OCI-LY7 (cell line): ENCODE results near the gene TTLL10. TPM values are rescaled to one million over a fixed set of nuclear protein-coding genes. Genes with fewer than 3 reads are reported as not detected.

Experiments used
- BruUV-seq: library from RNA; stranded (reverse); fragments of 400-500 nt; replicated peaks from 2 replicates; lab custom pipeline; 2021; lab: Mats Ljungman, UMichigan
- CTCF ChIA-PET: fragments of 300-600 bp; sonication (Branson Sonifier 250); formaldehyde crosslinking; loops from one replicate; lab custom pipeline; 2022; ENCODE audit warnings: antibody characterized with exemption; ENCODE audit not compliant: unreplicated experiment; lab: Charles Lee
- POLR2A ChIA-PET: fragments of 300-600 bp; sonication (Branson Sonifier 250); formaldehyde crosslinking; loops from one replicate; lab custom pipeline; 2022; ENCODE audit warnings: antibody characterized with exemption; lab: Charles Lee
- DNase-seq: peaks from one replicate; pipeline ENCODE4 v3.0.0-alpha.2; 2015; ENCODE audit warnings: low spot score
- H2AFZ ChIP-seq: fragments of 200-600 bp; sonication (generic), shearing (Covaris generic); 2 replicates; pipeline ENCODE4 v1.6.1; 2014; ENCODE audit warnings: mild to moderate bottlenecking, antibody characterized with exemption, low read length, moderate library complexity
- H3K27ac ChIP-seq: fragments of 200-600 bp; sonication (generic); 2 replicates; pipeline ENCODE4 v1.5.1; 2014; ENCODE audit warnings: mixed run types, low read depth, mild to moderate bottlenecking, moderate library complexity, low read length, inconsistent platforms; ENCODE audit not compliant: poor library complexity, severe bottlenecking
- H3K36me3 ChIP-seq: fragments of 200-600 bp; sonication (generic); 2 replicates; pipeline ENCODE4 v1.6.1; 2014; ENCODE audit warnings: mild to moderate bottlenecking, antibody characterized with exemption, low read length, moderate library complexity, mixed read lengths; ENCODE audit not compliant: insufficient read depth
- H3K4me1 ChIP-seq: fragments of 200-600 bp; sonication (generic); 2 replicates; pipeline ENCODE4 v1.5.1; 2014; ENCODE audit warnings: mild to moderate bottlenecking, low read length; ENCODE audit not compliant: insufficient read depth, poor library complexity, severe bottlenecking
- H3K4me2 ChIP-seq: fragments of 200-600 bp; sonication (generic); 2 replicates; pipeline ENCODE4 v1.6.1; 2014; ENCODE audit warnings: mild to moderate bottlenecking, low read length
- H3K4me3 ChIP-seq: fragments of 200-600 bp; sonication (generic); 2 replicates; pipeline ENCODE4 v1.5.1; 2014; ENCODE audit warnings: mild to moderate bottlenecking, low read depth, low read length; ENCODE audit not compliant: poor library complexity, severe bottlenecking
- H3K79me2 ChIP-seq: fragments of 200-600 bp; sonication (generic); 2 replicates; pipeline ENCODE4 v1.6.1; 2016; ENCODE audit warnings: low read depth, mild to moderate bottlenecking, low read length, moderate library complexity, mixed read lengths; ENCODE audit not compliant: insufficient read depth
- H3K9me2 ChIP-seq: fragments of 200-600 bp; sonication (generic); 2 replicates; pipeline ENCODE4 v1.6.1; 2016; ENCODE audit warnings: mild to moderate bottlenecking, low read length, mixed read lengths; ENCODE audit not compliant: insufficient read depth
- H3K9me3 ChIP-seq: fragments of 200-600 bp; sonication (generic); 2 replicates; pipeline ENCODE4 v1.6.1; 2014; ENCODE audit warnings: mild to moderate bottlenecking, mixed run types, low read length, mixed read lengths
- H4K20me1 ChIP-seq: fragments of 200-600 bp; sonication (generic); 2 replicates; pipeline ENCODE4 v1.6.1; 2014; ENCODE audit warnings: mild to moderate bottlenecking, antibody characterized with exemption, low read length, moderate library complexity, mixed read lengths; ENCODE audit not compliant: insufficient read depth
- EZH2phosphoT487 ChIP-seq: fragments of 200-600 bp; sonication (generic); IDR thresholded peaks from 2 replicates; pipeline ENCODE4 v1.6.1; 2018; ENCODE audit warnings: low read depth, borderline replicate concordance, mild to moderate bottlenecking, mixed run types, antibody characterized with exemption, low read length, moderate library complexity, mixed read lengths
- intact Hi-C: fragments of 100-400 bp; cut with micrococcal nuclease; formaldehyde crosslinking; loops from one replicate; pipeline ENCODE4 v1.10.0; 2022; ENCODE audit not compliant: unreplicated experiment
- total RNA-seq, 2 experiments: library from RNA; depleted of rRNA in 1 of 2; stranded (reverse); fragments of >200 nt in 1 of 2; shearing (Covaris generic) in 1 of 2; gene quantifications; 2 replicates each; pipeline ENCODE4 v1.2.3, GENCODE V29; 2014 to 2022
- TF ChIP-seq, protein P1 (sequence below): fragments of 200-600 bp; sonication (generic); conservative IDR thresholded peaks from 2 replicates; pipeline ENCODE4 v1.5.1; 2014; ENCODE audit warnings: mild to moderate bottlenecking, antibody characterized with exemption, low read length, moderate library complexity, mixed read lengths

Gene TTLL10
- total RNA-seq, 2 experiments from 2014 or later: not detected

DNA sequence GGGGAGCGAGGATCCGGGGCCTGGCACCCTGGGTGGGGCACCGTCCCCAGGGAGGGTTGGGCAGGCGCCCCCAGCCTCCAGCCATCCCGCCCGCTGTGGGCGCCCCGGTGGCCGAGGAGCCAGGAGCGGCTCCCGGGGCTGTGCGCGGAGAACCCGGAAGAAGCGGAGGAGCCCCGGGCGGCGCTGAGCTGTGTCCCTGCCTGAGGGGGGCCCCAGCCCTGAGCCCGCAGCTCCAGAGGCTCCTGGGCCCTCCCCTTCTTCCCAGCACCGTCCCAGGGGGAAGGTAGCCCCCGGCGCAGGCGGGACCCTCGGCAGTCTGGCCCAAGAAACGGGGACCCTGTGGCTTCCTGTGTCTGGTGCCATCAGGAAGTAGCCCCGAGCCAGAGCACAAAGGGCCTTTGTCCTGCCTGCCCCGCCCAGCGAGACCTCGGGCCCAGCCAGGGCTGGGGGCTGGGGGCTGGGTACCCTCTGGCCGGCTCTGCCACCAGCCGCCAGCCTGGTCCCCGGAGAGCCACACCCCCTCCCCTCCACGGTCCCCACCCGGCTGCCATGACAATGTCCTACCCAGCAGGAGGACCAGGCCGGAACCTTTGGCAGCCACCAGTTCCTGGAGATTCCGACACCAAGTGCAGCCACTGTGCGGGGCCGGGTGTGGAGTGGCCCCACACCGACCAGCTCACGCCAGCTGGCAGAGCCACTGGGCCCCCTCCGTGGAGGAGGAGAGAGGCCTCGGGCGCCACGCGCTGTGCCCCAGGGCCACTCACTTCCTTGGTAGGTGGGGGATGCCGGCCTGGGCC lies 15.6 kb upstream of the TTLL10 start:
- TF ChIP-seq EZH2phosphoT487: no peak
- TF ChIP-seq, protein P1, sequence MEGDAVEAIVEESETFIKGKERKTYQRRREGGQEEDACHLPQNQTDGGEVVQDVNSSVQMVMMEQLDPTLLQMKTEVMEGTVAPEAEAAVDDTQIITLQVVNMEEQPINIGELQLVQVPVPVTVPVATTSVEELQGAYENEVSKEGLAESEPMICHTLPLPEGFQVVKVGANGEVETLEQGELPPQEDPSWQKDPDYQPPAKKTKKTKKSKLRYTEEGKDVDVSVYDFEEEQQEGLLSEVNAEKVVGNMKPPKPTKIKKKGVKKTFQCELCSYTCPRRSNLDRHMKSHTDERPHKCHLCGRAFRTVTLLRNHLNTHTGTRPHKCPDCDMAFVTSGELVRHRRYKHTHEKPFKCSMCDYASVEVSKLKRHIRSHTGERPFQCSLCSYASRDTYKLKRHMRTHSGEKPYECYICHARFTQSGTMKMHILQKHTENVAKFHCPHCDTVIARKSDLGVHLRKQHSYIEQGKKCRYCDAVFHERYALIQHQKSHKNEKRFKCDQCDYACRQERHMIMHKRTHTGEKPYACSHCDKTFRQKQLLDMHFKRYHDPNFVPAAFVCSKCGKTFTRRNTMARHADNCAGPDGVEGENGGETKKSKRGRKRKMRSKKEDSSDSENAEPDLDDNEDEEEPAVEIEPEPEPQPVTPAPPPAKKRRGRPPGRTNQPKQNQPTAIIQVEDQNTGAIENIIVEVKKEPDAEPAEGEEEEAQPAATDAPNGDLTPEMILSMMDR: no peak
- Histone ChIP-seq H3K4me1 (peaks cover 5% of the 10 kb centered on the region), H3K79me2 (no peaks in the 10 kb centered on the region), H4K20me1 (no peaks in the 10 kb centered on the region), H3K4me2 (peak overlapping the region; percentile 86), H3K9me3 (no peaks in the 10 kb centered on the region), H3K36me3 (no peaks in the 10 kb centered on the region), H3K9me2 (no peaks in the 10 kb centered on the region), H3K27ac (no peak overlapping the region), H2AFZ (peak overlapping the region; percentile 32; the same call in 1 of the 2 replicates), H3K4me3 (peak overlapping the region; percentile 65)
- intact Hi-C loops: no loop called here
- POLR2A ChIA-PET: interaction anchor here (0.6 kb wide), 1 partner anchor 44 kb away, joined by 6 read pairs; no protein-coding TSS in a partner anchor
- no TSS peak for BruUV-seq
- DNase-seq: peak; percentile 27
- CTCF ChIA-PET: no interaction called here

DNA sequence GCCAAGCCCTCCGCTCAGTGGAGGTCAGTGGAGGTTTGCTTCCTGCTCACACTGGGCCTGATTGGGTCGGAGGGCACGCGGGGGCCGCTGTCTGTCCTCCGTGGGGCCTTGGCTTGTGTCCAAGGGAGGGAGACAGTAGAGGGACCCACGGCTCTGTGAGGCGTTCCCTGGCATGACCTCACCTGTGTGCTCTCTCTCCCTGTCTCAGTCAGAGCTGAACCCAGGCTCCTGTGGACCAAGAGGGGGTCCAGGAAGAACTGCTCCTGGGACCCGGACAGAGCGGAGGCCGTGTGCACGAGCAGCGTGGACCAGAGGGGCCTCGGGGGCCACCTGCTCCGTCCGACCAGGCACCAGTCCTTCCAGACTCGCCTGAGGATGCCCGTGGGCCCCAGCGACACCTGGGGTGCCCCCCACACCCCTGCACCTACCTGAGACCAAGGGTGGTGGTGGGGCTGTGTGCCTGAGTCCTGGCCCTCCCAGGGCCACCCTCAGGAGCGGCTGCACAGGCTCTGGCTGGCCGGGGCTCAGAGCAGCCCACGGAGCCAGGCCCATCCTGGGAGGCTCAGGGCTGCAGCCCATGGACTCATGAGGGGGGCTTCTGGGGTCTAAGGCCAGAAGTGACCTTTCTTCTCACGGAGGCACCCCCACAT lies 13.3 kb upstream of the TTLL10 start:
- ChIA-PET POLR2A (no interaction called here), CTCF (no interaction called here)
- H3K4me2 ChIP-seq: no peak overlapping the region
- peaks cover 5% of the 10 kb centered on the region for H3K4me1 ChIP-seq
- H3K36me3 ChIP-seq: no peaks in the 10 kb centered on the region
- no TSS peak for BruUV-seq
- no peak overlapping the region for H3K27ac ChIP-seq
- H3K9me2 ChIP-seq: no peaks in the 10 kb centered on the region
- DNase-seq: no peak
- intact Hi-C loops: no loop called here
- TF ChIP-seq, protein P1: no peak
- no peak for TF ChIP-seq EZH2phosphoT487
- no peaks in the 10 kb centered on the region for H4K20me1 ChIP-seq
- H3K79me2 ChIP-seq: no peaks in the 10 kb centered on the region
- H2AFZ ChIP-seq: no peak overlapping the region
- H3K4me3 ChIP-seq: no peak overlapping the region
- no peaks in the 10 kb centered on the region for H3K9me3 ChIP-seq
